Measurements from ENCODE around the gene SUGCT.

The SUGCT gene

GRCh38 chr7:40656349-40656748, 521.5 kb downstream of the SUGCT start:
- no peak for TF ChIP-seq CTCF (IDR thresholded peaks at IDR 0.05; ENCODE audit: low read depth, low read length)
- DNase-seq (ENCODE audit: extremely low read depth, low read depth) = no peak

- DNase-seq (ENCODE audit: extremely low read depth, low read depth) = no peak
- TF ChIP-seq CTCF (IDR thresholded peaks at IDR 0.05; ENCODE audit: low read depth, low read length) = no peak
These were observed 523.9 kb downstream of the SUGCT start for GRCh38 chr7:40658729-40659128.

- no peak for TF ChIP-seq CTCF (IDR thresholded peaks at IDR 0.05; ENCODE audit: low read depth, low read length)
- DNase-seq (ENCODE audit: extremely low read depth, low read depth) = no peak
These were observed 524.4 kb downstream of the SUGCT start for GRCh38 chr7:40659231-40659630.

GRCh38 chr7:40673285-40673684, 538.5 kb downstream of the SUGCT start:
- no peak for TF ChIP-seq CTCF (IDR thresholded peaks at IDR 0.05; ENCODE audit: low read depth, low read length)
- DNase-seq (ENCODE audit: extremely low read depth, low read depth) = peak; percentile 31

- no peak for TF ChIP-seq CTCF (IDR thresholded peaks at IDR 0.05; ENCODE audit: low read depth, low read length)
- no peak for DNase-seq (ENCODE audit: extremely low read depth, low read depth)
These were observed 539.5 kb downstream of the SUGCT start for GRCh38 chr7:40674316-40674715.

GRCh38 chr7:40675741-40676140, 540.9 kb downstream of the SUGCT start:
- no peak for TF ChIP-seq CTCF (IDR thresholded peaks at IDR 0.05; ENCODE audit: low read depth, low read length)

GRCh38 chr7:40676221-40676620, 541.4 kb downstream of the SUGCT start:
- no peak for DNase-seq (ENCODE audit: extremely low read depth, low read depth)
- no peak for TF ChIP-seq CTCF (IDR thresholded peaks at IDR 0.05; ENCODE audit: low read depth, low read length)

More at GRCh38 chr7:40675741-40676140, 540.9 kb downstream of the SUGCT start:
- DNase-seq (ENCODE audit: extremely low read depth, low read depth) = no peak
